HG02759 (cell line): ENCODE data around the gene ITCH.
A peak's percentile ranks its signal among the peaks of the same experiment; 100 is the strongest.
"Not testable (repeated sequence)": the region's sequence is repeated elsewhere in the genome, so short reads cannot be mapped to it uniquely, and the experiment has no call there.

ENCODE experiments used
- ATAC-seq: cut with Tn5 transposase; IDR thresholded peaks from one replicate; pipeline ENCODE4 v1.9.1; 2021; ENCODE audit warnings: mild to moderate bottlenecking, moderate library complexity; ENCODE audit not compliant: unreplicated experiment

ITCH gene

GRCh38 chr20:34497596-34497995 lies 134.5 kb downstream of the ITCH start:
- not testable (repeated sequence) for ATAC-seq

- no peak for ATAC-seq
Measured at GRCh38 chr20:34500823-34501222, 137.8 kb downstream of the ITCH start.

- ATAC-seq = no peak
Measured at GRCh38 chr20:34506480-34506879, 143.4 kb downstream of the ITCH start.

- no peak for ATAC-seq
Measured at GRCh38 chr20:34507702-34508413, 144.8 kb downstream of the ITCH start.

GRCh38 chr20:34510575-34510974 lies 147.5 kb downstream of the ITCH start:
- ATAC-seq = no peak

- ATAC-seq = no peak
Measured at GRCh38 chr20:34511891-34512265, 148.8 kb downstream of the ITCH start.

- ATAC-seq = no peak
Measured at GRCh38 chr20:34512266-34512954, 149.3 kb downstream of the ITCH start.

- ATAC-seq = no peak
Measured at GRCh38 chr20:34512955-34513419, 149.9 kb downstream of the ITCH start.

GRCh38 chr20:34514034-34514433 lies 151.0 kb downstream of the ITCH start:
- not testable (repeated sequence) for ATAC-seq

GRCh38 chr20:34514897-34515483 lies 151.9 kb downstream of the ITCH start:
- ATAC-seq = no peak

GRCh38 chr20:34515484-34516246 lies 152.6 kb downstream of the ITCH start:
- ATAC-seq = peak; percentile 40

- ATAC-seq = peak; percentile 83
Measured at GRCh38 chr20:34516247-34517113, 153.4 kb downstream of the ITCH start, which contains the start of gene DYNLRB1. Gene DYNLRB1 (plus strand): TSS chr20:34516422. CDS start chr20:34516459, 37 bp downstream.

GRCh38 chr20:34517114-34517505 lies 154.0 kb downstream of the ITCH start:
- no peak for ATAC-seq

- ATAC-seq = not testable (repeated sequence)
Measured at GRCh38 chr20:34518863-34519262, 155.8 kb downstream of the ITCH start.

- ATAC-seq = not testable (repeated sequence)
Measured at GRCh38 chr20:34519841-34520240, 156.8 kb downstream of the ITCH start.

- no peak for ATAC-seq
Measured at GRCh38 chr20:34522969-34523871, 160.1 kb downstream of the ITCH start.

GRCh38 chr20:34524426-34524825 lies 161.4 kb downstream of the ITCH start:
- no peak for ATAC-seq

- ATAC-seq = no peak
Measured at GRCh38 chr20:34525342-34525708, 162.3 kb downstream of the ITCH start.

- ATAC-seq = no peak
Measured at GRCh38 chr20:34525709-34526416, 162.8 kb downstream of the ITCH start.
